Brain pericyte (primary cell): Measurements from ENCODE around the gene RPS2.
"Not testable (repeated sequence)": the region's sequence is repeated elsewhere in the genome, so short reads cannot be mapped to it uniquely, and the experiment has no call there.

ENCODE experiments used
- DNase-seq: peaks from one replicate; pipeline ENCODE4 v3.0.0-alpha.2; 2012; ENCODE audit warnings: low read depth, low spot score

Gene RPS2

DNA sequence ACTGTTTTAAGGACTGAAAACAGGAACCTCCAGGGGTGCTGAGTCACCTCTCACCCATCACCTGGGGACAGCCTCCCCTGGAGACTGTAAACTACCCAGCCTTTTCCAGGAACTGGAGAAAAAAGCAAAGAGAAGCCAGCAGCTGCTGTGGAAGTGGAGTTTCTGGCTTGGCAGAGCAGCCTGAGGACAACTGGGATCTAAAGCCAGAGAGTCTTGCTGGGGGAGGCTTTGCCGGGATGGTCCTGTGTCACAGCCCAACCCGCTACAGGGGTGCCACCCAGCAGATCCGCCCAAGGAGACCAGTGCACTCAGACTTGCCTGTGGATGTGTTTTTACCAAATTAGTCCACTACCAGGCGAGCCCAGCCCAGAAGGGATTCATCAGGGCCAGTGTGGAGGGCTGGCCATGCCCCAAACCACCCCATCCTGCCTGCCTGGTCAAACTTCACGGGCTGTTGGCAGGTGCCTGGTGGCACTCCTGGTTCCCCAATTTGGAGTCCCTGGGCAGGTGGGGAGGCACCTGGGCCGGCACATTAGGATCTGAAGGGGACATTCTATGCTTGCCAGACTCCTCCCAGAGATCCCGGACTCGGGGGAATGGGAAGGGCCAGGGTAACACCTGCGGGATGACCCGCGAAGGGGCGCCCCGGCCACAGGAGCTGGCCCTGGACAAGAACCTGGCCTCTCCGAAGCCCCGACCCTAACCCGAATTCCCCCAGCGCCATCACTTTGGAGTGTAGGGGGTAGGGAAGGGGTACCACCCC lies 22.4 kb downstream of the RPS2 start:
- no peak for DNase-seq

DNA sequence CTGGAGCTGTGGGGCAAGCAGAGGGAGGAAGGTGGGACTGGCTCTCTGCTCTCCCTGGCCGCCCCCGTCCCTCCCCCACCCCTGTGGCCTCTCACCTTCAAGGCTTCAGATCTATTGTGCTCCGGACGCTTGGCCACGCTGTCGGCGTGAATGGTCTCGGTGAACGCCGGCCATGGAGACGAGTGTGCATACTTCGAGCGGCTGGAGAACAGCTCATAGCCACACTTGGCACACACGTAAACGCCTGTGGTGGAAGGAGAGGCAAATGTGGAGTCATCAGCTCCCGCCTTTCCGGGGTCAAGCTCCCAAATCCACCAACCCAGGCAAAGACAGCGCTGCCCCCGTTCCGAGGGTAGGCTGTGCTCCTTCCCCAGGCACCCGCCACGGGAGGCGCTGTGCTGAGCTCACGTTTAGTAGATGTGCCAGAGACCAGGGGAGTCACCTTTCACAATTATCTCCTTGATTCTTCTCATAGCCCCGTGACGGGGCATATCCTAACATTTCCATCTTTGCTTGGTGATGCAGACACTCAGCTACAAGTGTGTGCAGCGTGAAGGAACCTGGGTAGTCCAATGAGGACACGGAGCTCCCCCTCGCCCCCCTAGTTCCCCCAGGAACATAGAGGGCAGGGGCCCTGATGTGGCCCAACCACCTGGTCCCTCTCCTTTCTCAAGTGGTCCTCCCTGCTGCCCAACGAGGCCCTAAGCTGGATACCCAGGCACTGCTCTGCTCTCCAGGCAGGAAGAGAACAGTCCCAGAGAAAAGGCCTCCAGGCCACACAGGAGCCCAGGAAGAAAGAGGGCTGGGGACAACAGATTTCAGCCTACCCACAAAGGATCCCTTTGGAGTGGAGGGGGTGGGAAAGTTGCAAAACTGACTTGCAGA lies 23.2 kb downstream of the RPS2 start:
- DNase-seq = no peak

DNA sequence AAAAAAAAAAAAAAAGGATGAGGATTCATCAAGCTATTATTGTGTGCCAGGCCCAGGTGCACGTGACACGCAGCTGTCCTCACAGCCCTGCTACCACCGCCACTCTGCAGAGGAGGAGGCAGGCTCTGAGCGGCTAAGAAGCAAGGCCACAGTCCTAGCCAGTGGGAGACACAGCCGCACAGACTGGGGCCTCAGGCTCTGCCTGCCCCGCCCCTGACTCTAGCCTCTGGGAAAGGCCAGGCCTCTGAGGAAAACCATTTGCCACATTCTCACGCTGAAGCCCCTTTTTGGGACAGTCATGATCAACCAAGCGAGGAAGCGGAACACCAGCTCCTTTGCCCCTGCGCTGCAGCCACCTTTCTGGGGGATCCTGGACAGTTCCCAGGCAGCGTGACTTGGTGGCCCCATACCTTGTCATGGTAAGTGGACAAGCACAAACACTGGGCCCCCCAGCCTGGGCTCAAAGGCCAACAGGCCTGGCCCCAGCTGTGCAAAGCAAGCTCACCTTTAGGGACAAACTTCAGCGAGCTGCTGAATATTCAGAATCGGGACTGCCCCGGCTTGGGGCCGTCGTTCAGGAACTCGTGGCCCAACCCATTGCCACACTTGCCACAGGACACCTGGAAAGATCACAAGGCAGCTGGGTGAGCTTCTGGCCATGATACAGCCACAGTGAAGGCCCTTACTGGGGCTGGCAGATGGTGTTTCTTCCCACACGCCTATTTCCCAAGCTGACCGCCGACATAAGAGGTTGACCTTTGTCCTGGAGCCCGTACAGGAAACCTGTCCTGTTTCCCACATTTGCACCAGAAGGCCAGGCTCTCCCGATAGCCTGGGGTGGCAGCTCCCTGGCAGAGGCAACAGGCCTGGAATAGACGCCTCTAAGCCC lies 24.1 kb downstream of the RPS2 start:
- DNase-seq = no peak

DNA sequence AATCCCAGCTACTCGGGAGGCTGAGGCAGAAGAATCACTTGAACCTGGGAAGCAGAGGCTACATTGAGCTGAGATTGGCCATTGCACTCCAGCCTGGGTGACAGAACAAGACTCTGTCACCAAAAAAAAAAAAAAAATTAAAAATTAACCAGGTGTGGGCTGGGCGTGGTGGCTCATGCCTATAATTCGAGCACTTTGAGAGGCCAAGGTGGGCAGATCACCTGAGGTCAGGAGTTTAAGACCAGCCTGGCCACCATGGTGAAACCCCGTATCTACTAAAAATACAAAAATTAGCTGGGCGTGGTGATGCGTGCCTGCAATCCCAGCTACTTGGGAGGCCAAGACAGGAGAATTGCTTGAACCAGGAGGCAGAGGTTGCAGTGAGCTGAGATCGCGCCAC lies 24.8 kb downstream of the RPS2 start:
- not testable (repeated sequence) for DNase-seq

DNA sequence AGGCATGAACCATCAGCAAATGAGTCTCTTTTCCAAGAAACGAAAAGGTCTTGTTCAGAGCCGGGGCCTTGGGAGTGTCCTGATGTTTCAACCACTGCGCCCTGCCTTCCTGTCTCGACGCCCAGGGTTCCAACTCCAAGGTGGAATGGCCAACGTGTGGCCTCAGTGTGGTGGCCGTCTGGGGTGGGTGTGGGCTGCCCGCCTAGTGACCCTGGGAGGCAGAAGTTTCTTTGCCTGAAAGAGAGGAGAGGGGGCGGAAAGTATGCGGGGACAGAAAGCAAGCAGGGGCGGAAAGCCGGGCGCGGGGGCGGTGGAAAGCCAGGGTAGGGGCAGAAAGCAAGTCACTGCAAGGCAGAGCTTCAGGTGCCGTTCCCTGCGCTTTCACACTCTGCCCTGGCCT lies 25.7 kb downstream of the RPS2 start:
- DNase-seq = no peak

DNA sequence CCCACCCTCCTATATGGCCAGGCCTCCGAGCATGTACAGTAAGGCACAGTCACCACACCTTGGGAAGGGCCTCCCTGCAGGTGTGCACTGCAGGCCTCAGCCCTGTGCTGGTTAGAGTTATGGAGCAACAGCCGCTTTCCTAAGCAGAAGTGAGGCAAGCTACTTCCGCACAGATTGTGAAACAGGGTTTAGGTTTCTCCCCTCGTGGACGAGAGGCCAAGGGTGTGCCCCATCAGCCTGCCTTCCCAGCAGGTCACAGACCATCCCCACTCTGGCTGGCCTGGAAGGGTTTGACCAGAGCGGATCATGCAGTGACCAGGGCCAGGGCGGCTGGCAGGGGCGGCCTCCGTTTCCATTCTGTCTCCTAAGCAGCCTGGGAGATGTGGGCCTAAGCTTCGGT lies 26.3 kb downstream of the RPS2 start:
- no peak for DNase-seq

DNA sequence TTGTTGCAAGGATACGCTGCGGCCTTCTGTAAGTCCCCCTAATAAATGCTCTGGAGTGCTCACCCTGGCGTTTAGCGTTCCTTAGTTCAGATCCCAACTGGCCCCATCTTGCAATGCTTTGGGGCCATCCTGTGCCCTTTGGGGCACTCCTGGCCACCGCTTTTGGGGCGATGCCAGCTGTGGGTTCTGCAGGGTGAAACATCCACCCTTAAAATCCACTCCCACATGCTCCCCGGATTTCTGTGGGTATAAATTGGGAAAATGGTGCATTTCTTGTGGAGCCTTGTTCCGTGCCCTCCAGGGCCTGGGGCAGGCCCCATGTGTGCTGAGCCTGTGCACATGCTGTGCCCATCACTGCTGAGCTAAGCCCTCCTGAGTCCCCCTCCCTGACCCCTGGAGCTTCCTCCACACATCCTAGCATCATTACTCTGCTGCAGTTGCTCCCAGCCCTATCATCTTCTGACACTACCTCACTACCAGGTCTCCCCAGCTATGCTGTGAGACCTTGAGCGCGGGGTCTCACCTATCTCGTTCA lies 27.6 kb downstream of the RPS2 start:
- no peak for DNase-seq

DNA sequence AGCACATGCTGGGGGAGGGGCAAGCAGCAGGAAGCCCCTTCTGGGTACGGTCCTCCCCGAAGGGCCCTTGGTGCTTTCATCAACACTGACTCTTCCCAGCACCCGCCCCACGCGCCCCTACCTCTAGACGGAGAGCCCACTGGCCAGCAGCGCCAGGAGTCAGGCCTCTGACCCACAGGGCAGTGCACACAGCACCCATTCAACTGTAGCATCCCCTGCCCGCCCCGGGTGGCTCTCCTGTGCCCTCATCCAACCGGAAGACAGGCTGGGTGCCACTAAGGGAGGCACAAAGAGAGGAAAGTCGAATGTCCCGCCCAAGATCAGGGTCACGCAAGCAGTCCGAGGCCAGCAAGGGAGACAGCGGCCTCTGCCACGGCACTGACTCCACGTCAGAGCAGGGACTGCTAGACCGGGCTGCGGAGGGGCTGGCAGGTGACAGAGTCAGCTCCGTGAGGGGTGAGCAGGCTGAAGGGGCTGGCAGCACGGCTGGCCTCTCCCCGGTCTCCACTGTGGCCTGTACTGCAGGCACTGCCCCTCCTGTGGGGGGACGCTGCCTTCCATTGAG lies 31.4 kb downstream of the RPS2 start:
- DNase-seq = no peak

DNA sequence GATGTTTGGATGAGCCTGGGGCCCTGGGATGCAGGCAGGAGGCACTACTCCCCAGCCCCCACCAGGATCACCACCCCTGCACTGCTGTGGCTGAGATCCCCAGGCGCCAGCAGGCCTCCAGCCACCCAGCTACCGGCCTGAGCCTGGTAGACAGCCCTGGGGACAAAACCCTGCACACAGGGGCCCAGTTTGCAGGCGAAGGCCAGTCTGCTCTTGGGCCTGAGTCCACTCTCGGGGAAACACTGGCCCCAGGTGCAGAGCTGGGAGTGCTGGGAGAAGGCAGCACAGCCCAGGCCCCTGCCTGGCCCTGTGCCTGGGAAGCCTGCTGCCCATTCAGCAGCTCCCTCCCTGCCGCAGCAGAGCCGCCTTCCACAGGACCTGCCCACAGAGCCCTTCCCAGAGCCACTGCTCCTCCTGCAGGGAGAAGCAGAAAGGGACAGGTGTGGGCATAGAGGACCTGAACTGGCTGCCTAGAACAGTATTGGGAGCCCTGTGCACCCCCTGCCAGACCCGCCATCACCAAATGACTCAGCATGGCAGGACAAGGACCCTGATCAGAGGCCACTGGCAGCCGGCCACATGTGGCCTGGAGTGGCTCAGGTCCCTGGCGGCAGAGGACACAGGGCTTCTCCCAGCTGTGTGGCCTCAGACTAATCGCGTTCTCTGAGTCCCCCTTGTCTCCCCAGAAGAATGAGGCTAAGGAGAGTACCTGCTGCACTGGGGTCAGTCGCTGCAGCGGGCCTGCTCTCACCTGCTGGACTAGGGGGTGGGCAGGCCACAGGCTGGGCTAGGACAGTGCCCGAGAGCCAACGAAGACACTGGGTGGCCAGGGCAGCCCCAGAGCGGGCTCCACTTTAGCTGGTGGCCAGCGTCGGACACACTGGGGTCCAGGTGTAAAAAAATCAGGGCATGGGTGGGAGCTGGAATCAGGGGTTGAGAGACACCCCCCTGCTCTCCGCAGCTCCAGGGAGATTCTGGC lies 32.3 kb downstream of the RPS2 start:
- DNase-seq = no peak

DNA sequence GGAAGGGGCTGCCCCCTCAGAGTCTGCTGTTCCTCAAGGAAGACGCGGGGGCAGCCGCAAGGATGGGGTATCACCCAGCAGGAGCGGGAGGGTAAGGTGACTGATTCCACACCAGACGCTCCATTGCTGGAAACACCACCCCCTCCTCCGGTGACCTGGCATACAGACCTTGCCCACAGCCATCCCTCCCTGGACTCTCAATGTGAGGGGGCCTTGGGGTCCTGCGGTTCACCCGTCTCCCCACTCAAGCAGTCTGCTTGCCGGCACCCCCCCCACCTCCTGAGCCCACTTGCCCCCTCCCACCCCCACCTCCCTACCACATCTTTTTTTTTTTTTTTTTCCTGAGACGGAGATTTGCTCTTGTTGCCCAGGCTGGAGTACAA lies 34.3 kb downstream of the RPS2 start:
- no peak for DNase-seq

DNA sequence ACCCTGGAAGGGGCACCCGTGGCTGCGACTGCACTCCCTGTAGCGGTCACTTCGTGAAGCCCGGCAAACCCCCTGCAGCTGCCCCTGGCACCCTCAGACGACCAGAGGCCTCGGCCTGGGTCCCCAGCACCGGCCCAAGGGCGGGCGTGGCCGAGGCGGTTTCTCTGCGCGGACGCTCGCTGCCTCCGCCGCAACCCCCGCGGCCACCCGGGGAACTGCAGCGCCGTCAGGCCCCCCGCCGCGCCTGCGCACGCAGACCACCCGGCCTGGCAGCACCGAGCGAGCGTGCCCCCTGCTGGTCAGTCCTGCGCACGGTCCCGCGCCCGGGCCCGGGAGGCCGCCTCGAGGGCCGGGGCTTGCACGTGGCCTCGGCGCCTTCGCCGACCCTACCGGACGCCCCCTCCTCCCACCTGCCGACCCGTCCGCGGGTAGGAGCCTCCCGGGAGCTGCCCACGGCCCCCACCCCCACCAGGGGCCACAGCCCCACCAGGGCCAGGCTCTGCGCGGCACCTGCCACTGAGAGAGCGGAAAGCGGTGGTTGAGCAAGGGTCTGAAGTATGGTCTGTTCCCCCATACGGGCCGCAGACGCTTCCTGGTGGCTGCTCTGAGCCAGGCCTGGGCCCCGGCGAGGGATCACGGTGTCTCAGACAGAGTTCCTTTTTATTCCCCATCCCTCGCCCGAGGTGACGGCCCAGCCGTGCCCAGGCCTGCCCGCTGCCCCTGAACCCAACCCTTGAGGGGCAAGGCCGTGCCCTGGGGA lies 34.9 kb downstream of the RPS2 start:
- no peak for DNase-seq

DNA sequence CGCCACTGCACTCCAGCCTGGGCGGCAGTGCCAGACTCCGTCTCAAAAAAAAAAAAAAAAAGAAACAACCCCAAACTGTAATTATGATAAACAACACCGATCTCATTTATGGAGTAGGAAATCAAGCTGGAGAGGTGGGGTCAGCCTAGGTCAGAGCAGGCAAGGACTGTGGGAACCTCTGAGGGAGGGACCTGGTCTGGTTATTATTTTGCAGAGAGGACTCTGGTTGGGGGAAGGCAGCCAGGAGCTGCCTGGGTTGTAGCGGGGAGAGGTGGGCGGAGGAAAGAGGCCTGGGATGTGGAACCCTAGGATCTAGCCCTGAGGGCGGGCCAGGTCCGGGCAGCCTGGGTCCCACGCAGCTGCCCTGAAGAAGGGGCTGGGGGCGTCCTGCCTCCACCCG lies 35.5 kb downstream of the RPS2 start:
- no peak for DNase-seq

DNA sequence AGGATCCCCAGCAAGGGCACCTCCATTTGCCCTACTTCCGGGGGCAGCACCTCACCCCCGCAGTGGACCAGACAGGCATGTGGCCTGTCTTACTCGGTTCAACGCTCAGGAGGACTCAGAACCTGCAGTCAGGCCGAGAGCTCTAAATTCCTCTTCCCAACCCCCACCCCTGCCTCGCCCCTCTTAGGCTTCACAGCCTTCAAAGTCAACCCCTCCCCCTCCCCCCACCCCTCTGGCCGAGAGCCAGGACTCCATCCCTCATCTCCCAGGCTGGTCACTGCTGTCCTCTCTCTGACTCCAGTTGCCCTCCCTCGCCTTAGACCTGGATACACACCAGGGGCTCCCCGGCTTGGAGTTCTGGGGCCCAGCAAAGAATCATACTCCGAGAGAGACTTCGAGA lies 38.4 kb downstream of the RPS2 start:
- no peak for DNase-seq

DNA sequence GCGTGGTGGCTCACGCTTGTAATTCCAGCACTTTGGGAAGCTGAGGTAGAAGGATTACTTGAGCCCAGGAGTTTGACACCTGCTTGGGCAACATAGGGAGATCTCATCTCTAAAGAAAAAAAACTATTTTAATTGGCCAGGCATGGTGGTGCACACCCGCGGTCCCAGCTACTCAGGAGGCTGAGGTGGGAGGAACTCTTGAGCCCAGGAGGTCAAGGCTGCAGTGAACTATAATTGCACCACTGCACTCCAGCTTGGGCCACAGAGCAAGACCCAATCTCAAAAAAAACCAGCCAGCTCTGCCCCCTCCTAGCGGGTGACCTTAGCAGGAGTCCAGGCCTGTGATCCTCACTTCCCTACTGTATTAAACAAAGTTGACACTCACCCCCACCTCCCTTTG lies 40.5 kb downstream of the RPS2 start:
- no peak for DNase-seq

DNA sequence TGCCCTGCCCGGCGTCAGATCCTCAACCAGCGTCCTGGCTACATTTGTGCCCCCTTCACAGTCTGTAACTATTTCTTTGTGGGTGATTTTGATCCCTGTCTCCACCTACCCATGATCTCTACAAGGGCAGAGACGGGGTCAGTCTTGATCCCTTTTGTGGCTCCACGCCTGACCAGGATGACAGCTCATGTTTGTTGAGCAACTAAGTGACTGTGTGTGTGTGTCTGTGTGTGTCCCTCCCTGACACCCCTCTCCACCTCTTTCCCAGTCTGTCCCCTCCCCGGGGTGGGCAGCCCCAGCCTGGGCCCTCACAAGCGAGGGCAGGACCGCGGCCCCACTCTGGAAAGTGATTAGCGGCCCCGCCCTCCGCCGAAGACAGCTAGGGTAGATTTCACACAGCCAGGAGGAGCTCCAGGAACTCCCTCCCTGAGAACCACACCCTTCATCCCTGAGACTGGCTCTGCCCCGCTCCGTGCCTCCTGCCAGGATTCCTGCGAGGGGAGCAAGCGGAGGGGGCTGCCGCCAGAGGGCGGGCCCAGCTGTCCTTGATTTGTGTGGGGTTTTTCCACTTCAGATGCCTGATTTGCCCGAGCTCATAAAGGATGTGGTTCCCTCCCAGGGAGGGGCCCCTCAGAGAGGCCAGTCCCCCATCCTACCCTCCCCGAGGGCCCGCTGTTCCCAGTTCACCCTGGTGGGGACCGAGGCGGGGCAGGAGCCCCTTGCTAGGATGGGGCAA lies 41.2 kb downstream of the RPS2 start:
- no peak for DNase-seq

DNA sequence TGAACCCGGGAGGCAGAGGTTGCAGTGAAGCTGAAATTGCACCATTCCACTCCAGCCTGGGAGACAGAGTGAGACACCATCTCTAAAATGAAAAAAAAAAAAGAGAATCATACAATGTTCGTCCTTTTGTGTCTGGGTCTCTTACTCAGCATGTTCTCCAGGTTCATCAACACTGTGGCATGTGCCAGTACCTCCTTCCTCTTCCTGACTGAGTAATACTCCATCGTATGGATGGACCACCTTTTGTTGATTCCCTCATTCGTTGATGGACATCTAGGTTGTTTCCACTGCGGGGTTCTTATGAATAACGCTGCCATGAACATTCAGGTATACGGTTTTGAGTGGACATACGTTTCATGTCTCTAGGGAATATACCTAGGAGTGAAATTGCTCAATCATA lies 42.3 kb downstream of the RPS2 start:
- no peak for DNase-seq

DNA sequence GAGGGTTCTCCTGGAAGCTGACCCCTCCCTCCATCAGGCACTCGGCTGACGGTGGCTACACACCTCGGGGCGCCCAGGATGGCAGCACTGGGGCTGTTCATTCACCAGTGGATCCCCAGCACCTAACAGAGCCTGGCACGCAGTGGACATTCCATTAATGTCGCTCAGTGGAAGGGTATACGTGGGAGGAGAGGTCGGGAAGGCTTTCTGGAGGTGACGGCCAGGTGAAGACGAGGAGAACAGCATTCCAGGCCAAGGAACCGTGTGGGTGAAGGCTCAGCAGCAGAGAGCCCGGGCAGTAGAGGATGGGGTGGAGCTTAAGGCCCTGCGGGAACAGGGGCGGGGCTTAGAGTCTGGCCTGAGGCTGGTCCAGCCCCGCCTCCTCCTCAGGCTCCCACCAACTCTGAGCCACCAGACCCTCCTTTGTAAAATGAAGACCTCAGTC lies 43.9 kb downstream of the RPS2 start:
- DNase-seq = no peak

DNA sequence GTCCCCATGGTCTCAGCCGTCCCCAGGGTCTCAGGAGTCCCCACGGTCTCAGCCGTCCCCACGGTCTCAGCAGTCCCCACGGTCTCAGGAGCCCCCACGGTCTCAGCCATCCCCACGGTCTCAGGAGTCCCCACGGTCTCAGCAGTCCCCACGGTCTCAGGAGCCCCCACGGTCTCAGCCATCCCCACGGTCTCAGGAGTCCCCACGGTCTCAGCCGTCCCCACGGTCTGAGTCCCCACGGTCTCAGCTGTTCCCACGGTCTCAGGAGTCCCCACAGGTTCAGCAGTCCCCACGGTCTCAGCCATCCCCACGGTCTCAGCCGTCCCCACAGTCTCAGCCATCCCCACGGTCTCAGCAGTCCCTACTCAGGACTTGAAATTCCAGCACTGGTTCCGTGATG lies 44.5 kb downstream of the RPS2 start:
- DNase-seq = not testable (repeated sequence)
